Activated T-helper 2 cell treated with anti-CD3 and anti-CD28 coated beads, Interferon-gamma antibody, Interleukin-2, Interleukin-4, amounts not matched to agents 10 μg/mL and 5 μg/mL and 100 μg/mL, durations not matched to agents 14 hours and 24 hours and 36 hours (primary cell): ENCODE data around the gene SLC6A20. TPM values are rescaled to one million over a fixed set of nuclear protein-coding genes. Genes with fewer than 3 reads are reported as not detected.

ENCODE experiments used
- DNase-seq: peaks from one replicate; pipeline ENCODE4 v3.0.0; 2021; ENCODE audit warnings: low spot score
- H3K27ac Mint-ChIP-seq: one replicate; pipeline ENCODE4 v1.8.0; 2021; ENCODE audit warnings: mixed read lengths
- H3K27me3 Mint-ChIP-seq: one replicate; pipeline ENCODE4 v1.8.0; 2021; ENCODE audit warnings: low read depth, mixed read lengths
- H3K36me3 Mint-ChIP-seq: one replicate; pipeline ENCODE4 v1.8.0; 2021; ENCODE audit warnings: low read depth, mixed read lengths
- H3K4me1 Mint-ChIP-seq: one replicate; pipeline ENCODE4 v1.8.0; 2021; ENCODE audit warnings: low read depth, mixed read lengths
- H3K4me3 Mint-ChIP-seq: one replicate; pipeline ENCODE4 v1.8.0; 2021; ENCODE audit warnings: low read depth, mild to moderate bottlenecking, moderate library complexity, mixed read lengths
- H3K9me3 Mint-ChIP-seq: one replicate; pipeline ENCODE4 v1.8.0; 2021; ENCODE audit warnings: mixed read lengths
- intact Hi-C: fragments of 100-400 bp; cut with micrococcal nuclease; formaldehyde crosslinking; loops from one replicate; pipeline ENCODE4 v1.15.1; 2023
- total RNA-seq: library from RNA; stranded (reverse); gene quantifications from 2 replicates; pipeline ENCODE4 v1.2.3, GENCODE V29; 2022

SLC6A20 gene
- total RNA-seq, 1 donor from 2014 or later, result not detected

DNA sequence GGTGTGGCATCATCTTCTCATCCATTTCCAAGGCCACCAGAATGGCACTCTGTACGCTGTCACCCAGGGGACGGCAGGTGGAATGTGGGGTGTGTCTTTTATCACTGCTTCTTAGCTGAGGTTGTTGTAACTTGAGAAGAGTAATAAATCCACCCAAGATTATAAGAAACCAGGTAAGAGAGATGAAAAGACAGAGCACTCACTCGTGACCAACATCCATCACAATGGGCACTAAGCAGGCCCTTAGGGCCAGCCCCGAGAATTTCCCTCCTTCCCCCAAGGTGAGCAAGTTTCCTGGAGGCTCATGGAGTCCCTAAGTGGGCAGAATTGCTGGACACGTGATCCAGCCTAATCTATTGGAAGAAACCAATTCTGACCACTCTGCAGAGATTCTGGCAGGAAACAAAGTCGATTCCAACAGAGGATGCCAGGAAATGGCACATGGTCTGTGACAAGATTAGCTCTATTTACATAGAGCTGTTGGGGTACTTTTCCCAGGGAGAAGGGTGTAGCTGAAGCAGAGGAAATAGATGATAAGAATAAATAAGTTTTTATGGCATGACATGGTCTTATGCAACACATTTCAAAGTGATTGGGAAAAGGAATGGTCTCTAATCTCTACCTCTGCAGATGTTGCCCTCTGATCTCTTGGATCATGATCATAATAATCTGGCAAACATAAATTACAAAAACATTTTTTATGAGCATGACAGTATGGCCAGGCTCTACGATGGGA is 22.5 kb downstream of the SLC6A20 start:
- Mint-ChIP-seq H3K36me3 (no peaks in the 10 kb centered on the region), H3K4me1 (peaks cover 11% of the 10 kb centered on the region), H3K27me3 (peaks cover 59% of the 10 kb centered on the region), H3K27ac (no peak overlapping the region), H3K9me3 (no peaks in the 10 kb centered on the region), H3K4me3 (no peak overlapping the region)
- intact Hi-C loops, result no loop called here
- no peak for DNase-seq

DNA sequence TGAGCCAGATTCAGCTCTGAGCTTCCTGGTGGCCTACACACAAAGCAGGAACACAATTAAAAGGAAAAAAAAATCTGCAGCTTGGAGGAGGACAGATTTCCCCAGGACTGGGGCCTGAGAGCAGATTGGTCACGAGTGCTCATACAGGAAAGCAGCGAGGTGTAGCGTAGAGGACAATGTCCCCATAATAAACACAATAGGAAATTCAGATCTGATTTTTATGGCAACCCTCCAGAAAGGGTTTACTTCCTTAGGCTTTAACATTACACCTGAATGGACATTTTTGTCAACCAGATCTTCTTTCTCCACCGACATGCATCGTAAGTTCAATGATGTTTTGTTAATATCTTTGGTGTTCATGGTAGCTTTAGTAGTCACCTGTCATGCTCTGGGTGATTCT is 23.3 kb downstream of the SLC6A20 start:
- no peak overlapping the region for H3K27ac Mint-ChIP-seq
- no peak overlapping the region for H3K4me3 Mint-ChIP-seq

DNA sequence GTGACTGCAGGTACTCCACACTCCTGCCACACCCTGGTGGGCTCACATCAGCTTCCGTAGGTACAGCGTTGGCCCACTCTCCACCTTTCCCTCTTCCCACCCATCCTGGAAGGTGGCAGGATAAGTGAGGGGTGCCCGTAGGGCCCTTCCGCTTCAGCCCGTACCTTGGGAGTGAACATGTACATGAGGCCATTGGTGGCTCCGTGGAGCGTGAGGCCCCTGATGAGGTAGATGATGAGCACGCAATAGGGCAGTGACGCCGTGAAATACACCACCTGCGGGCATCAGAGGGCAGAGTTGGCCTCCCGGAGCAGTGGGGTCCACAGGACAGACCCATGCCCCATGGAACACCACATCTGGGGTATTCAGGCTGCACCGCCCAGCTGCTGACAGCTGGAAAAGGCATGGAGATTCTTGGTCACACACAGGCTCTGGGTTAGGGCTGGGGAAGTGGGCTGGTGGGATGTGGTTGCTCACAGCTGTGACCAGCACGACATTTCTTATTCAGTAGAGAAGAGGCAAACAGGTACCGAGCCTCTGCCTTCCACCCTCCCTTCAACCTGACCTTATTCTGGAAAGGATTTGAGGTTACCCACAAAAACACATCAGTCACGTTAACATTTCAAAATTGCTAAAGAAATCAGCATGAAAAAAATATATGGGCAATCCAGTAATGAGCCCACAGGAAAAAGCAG is 23.8 kb downstream of the SLC6A20 start:
- DNase-seq, result no peak
- Mint-ChIP-seq H3K36me3 (no peaks in the 10 kb centered on the region), H3K9me3 (no peaks in the 10 kb centered on the region), H3K4me1 (peaks cover 11% of the 10 kb centered on the region), H3K27ac (no peak overlapping the region), H3K4me3 (no peak overlapping the region), H3K27me3 (peaks cover 65% of the 10 kb centered on the region)
- intact Hi-C loops, result no loop called here

More for the DNA sequence above, 23.3 kb downstream of the SLC6A20 start:
- H3K4me1 Mint-ChIP-seq, result peaks cover 11% of the 10 kb centered on the region
- H3K27me3 Mint-ChIP-seq, result peaks cover 64% of the 10 kb centered on the region
- DNase-seq, result no peak
- H3K9me3 Mint-ChIP-seq, result no peaks in the 10 kb centered on the region
- intact Hi-C loops, result no loop called here
- H3K36me3 Mint-ChIP-seq, result no peaks in the 10 kb centered on the region

DNA sequence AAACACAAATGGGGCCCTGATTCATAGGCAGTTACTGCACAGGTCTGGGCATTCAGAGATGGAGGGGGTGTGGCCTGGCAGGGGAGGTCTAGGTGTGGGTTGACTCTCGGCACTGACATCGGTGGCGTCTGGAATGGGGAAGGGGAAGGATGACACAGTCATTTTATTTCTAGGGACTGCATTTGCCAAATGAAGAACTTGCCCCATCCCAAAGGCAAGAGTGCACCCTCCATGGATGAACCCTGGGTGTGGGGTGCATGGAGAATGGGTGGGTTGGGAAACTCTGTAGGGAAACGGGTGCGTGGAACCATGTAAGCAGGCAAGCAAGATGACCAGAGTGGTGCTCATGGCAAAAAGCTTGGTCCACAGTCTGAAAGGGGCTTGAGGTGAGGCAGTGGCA is 24.5 kb downstream of the SLC6A20 start:
- Mint-ChIP-seq H3K4me3 (no peak overlapping the region), H3K9me3 (no peaks in the 10 kb centered on the region), H3K27me3 (peaks cover 70% of the 10 kb centered on the region), H3K4me1 (peaks cover 11% of the 10 kb centered on the region), H3K27ac (no peak overlapping the region), H3K36me3 (no peaks in the 10 kb centered on the region)
- no peak for DNase-seq
- intact Hi-C loops, result no loop called here

DNA sequence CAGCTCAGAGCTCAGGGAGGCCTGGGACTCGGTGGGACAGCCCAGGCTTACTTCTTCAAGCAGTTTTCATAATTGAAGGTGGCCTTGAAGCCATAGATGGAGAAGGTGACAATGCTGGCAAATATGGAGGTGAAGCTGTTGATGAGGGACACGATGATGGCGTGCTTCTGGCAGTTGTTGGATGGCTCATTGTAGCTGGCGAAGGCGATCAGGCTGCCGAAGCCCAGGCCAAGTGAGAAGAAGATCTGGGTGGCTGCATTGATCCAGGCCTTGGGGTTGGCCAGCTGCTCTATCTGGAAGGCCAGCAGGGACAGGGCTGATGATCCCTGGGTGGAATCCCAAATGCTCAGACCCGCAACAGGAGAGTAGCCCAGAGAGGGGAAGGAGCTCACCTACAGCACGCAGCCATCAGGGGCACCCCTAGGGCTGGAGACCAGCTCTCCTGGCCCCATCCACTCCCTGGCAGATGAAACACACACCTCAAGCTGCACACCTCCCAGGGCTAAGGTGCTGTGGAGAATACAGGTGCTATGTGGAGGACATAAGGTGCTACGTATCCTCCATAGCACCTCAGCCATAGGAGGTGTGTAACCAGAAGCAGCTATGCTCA is 25.1 kb downstream of the SLC6A20 start:
- Mint-ChIP-seq H3K27ac (no peak overlapping the region), H3K9me3 (no peaks in the 10 kb centered on the region), H3K36me3 (no peaks in the 10 kb centered on the region), H3K27me3 (peaks cover 73% of the 10 kb centered on the region), H3K4me3 (no peak overlapping the region), H3K4me1 (peaks cover 11% of the 10 kb centered on the region)
- no peak for DNase-seq
- intact Hi-C loops, result no loop called here

DNA sequence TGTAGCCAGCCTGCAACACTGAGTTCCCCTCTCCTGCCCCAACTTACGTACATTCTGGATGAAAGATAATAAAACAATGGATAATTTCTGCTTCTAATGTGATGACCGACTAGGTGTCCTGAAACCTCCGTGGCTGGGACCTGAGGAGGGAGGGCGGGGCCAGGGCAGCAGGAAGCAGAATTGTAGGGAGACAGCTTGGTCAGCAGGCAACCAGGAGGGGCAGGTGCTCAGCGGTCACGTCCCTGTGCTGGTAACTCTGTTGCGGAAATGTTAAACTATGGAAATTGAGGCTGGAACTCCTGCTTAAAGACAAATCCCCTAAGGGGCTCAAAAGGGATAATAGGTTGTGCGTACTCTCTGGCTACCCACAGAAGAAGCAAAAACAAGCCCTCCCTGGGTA is 30.4 kb downstream of the SLC6A20 start:
- intact Hi-C loops, result no loop called here
- no peak overlapping the region for H3K4me3 Mint-ChIP-seq
- H3K36me3 Mint-ChIP-seq, result no peaks in the 10 kb centered on the region
- H3K4me1 Mint-ChIP-seq, result peaks cover 2% of the 10 kb centered on the region
- H3K27me3 Mint-ChIP-seq, result peaks cover 57% of the 10 kb centered on the region
- H3K9me3 Mint-ChIP-seq, result no peaks in the 10 kb centered on the region
- DNase-seq, result no peak
- no peak overlapping the region for H3K27ac Mint-ChIP-seq

DNA sequence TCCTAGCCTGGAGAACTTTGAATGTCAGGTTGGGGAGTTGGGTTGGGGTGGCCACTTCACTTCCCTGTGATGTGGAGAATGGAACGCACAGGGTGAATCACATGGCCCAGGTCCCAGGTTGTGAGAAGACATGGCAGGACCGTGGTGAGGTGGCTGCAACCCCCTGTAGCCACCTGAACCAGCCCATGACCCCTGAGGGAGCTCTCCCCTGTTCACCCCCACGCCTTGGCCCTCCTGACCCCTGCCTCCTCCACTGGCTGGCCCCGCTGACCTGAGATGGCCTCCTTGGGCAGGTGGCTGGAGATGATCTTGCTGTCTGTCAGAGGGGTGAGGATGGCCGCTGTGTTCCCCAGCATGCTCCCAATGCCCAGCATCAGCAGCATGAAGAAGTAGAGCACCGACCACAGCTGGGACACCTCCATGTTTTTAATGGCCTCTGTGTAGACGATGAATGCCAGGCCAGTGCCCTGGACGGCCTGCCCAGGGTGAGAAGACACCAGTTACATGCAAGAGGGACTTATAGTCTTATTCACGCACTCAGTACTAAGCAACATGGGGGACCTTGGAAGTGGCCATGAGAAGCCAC is 31.0 kb downstream of the SLC6A20 start:
- Mint-ChIP-seq H3K4me1 (peaks cover 2% of the 10 kb centered on the region), H3K9me3 (no peaks in the 10 kb centered on the region), H3K4me3 (no peak overlapping the region), H3K27me3 (peaks cover 51% of the 10 kb centered on the region), H3K27ac (no peak overlapping the region), H3K36me3 (no peaks in the 10 kb centered on the region)
- intact Hi-C loops, result no loop called here
- DNase-seq, result no peak

DNA sequence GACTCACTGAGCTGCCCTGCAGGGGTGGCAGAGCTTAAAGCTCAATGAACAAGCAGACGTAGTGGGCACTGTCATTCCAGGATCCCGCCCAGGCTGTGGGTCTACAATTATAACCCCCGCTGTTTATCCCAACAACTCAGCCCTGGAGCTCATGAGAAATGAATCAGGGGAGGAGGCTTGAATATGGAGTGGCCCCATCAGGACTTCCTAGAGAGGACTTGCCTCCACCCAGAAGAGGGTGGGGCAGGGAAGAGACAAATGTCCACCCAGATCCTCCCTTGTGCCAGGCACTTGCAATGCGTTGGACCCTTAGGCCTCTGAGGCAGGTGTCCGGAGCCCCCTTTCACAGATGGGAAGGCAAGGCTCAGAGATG is 33.0 kb downstream of the SLC6A20 start:
- no peak overlapping the region for H3K27ac Mint-ChIP-seq
- H3K36me3 Mint-ChIP-seq, result no peaks in the 10 kb centered on the region
- intact Hi-C loops, result no loop called here
- H3K4me3 Mint-ChIP-seq, result no peak overlapping the region
- peaks cover 30% of the 10 kb centered on the region for H3K27me3 Mint-ChIP-seq
- no peak for DNase-seq
- H3K9me3 Mint-ChIP-seq, result no peaks in the 10 kb centered on the region
- peaks cover 2% of the 10 kb centered on the region for H3K4me1 Mint-ChIP-seq

DNA sequence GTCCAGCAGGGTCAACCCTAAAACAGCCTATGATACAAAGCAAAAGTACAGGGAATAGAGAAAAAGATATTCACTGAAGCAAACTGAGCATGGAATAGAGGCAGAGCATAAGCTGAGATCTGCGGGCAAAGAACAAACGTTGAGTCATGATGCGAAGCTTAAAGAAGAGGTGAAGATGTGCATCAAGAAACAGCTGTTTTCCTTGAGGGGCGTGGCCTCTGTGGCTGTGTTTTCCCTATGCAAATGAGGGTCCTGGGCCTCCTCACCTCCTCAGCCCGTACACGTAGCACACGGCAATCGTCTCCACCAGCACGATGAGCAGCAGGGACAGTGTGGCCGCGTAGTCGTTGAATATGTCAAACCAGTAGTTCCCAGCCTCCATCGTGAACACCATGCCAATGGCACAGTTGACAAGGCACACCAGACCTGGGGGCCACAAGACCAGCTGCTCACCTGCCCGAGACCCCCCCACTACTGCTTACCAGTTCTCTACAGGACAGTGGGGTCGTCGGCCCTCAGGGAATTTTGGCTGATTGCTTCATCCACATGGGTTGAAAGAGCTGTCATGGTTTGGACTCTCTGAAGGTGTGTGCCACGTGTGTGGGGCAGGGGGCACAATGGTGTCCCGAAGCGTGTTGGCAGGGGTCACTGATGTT is 33.6 kb downstream of the SLC6A20 start:
- Mint-ChIP-seq H3K36me3 (no peaks in the 10 kb centered on the region), H3K27ac (no peak overlapping the region), H3K9me3 (no peaks in the 10 kb centered on the region), H3K4me3 (no peak overlapping the region), H3K4me1 (peaks cover 2% of the 10 kb centered on the region), H3K27me3 (peaks cover 26% of the 10 kb centered on the region)
- intact Hi-C loops, result no loop called here
- DNase-seq, result no peak

DNA sequence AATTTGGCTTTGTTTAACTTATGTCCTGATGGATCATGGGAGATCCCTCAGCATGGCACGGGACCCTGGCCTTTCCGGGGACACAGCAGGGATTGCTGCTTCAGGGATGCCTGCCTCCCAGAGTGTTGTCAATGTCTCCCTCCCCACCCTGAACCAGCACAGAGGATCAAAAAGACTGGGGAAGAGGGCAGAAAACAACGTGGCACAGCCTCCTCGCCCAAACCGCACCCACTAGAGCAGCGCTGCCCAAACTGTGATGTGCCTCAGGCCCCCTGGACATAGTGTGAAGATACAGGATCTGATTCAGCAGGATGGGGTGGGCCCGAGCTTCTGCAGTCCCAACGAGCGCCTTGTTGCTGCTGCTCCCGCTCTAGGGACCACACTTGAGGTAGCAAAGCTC is 34.5 kb downstream of the SLC6A20 start:
- intact Hi-C loops, result loop anchor here (1.0 kb wide), 2 partner anchors 167 to 317 kb away; no protein-coding TSS in a partner anchor
- DNase-seq, result no peak
- H3K36me3 Mint-ChIP-seq, result no peaks in the 10 kb centered on the region

DNA sequence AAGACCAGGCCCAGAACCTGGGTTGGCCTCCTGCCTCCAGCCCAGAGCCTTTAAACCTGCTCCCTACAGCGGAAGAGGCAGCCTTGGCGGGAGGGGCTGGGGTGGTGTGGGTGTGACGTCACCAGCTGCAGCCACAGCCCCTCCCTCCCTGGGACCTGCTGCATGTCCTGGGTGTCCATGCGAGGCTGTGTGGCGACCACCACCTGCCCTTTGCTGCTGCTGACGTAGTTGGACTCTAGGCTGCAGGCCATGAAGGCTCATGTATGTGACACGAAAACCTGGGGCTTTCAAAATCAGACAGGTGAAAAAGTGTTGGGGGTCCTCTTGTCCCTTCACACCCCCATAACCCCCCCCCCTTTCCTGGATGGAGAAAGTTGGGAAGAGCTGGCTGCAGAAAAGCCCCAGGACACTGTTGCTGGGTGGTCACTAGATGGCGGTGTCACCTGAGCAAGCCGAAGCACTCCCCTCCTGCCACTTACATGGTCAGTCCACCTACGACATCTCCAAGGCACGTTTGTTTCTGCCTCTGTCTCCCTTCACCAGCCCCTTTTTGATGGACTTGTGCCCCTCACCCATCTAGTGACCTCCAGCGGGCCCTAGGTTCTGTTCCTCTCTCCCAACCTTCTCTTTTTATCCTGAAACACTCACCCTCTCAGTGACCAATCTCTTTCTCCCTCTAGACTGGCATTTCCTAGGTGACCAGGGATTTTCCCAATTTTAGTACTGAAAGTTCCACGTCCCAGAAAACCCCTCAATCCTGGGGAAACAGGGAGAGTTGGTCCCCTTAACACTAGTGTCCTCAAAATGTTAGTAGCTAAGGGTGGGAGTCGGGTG is 35.2 kb downstream of the SLC6A20 start:
- Mint-ChIP-seq H3K4me3 (no peak overlapping the region), H3K36me3 (no peaks in the 10 kb centered on the region), H3K9me3 (no peaks in the 10 kb centered on the region), H3K4me1 (peaks cover 2% of the 10 kb centered on the region), H3K27me3 (peaks cover 21% of the 10 kb centered on the region), H3K27ac (no peak overlapping the region)
- no peak for DNase-seq
- intact Hi-C loops, result loop anchor here (1.0 kb wide), 2 partner anchors 168 to 318 kb away; no protein-coding TSS in a partner anchor

More for the DNA sequence above, 34.5 kb downstream of the SLC6A20 start:
- Mint-ChIP-seq H3K4me3 (no peak overlapping the region), H3K9me3 (no peaks in the 10 kb centered on the region), H3K4me1 (peaks cover 2% of the 10 kb centered on the region), H3K27ac (no peak overlapping the region), H3K27me3 (peaks cover 21% of the 10 kb centered on the region)

DNA sequence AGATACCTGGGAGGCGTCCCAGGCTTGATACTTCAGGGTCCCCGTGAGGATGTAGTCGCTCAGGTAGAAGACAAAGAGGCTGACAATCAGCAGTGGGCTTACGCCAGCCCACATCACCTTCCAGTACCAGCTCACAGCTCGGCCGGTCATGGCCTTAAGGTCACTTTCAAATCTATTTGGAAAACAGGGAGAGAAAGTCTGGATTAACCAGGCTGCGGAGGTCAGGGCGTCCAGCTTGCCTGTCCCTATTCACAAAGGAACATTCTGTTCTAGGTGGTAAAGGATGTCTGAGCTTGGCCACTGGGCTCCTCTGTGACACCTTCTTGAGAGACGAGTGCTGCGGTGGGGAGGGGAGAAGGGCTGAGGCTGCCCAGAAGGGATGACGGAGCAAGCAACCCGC is 36.5 kb downstream of the SLC6A20 start:
- Mint-ChIP-seq H3K9me3 (no peaks in the 10 kb centered on the region), H3K27me3 (peaks cover 18% of the 10 kb centered on the region)
- intact Hi-C loops, result no loop called here

More for the DNA sequence above, 36.5 kb downstream of the SLC6A20 start:
- no peak for DNase-seq
- Mint-ChIP-seq H3K36me3 (no peaks in the 10 kb centered on the region), H3K4me1 (peaks cover 2% of the 10 kb centered on the region), H3K4me3 (no peak overlapping the region), H3K27ac (no peak overlapping the region)
